SK-N-SH treated with all-trans-retinoic acid at 6 μM for 48 hours (cell line): ENCODE data around the gene KLRC4.
"Not testable (repeated sequence)": the region's sequence is repeated elsewhere in the genome, so short reads cannot be mapped to it uniquely, and the experiment has no call there.

Source experiments
- ATAC-seq: fragments of 200-7000 bp; cut with Tn5 transposase; 3 replicates; pipeline ENCODE4 v1.9.1; 2020; ENCODE audit warnings: mild to moderate bottlenecking, moderate library complexity
- ARNTL ChIP-seq: fragments of 450-650 bp; formaldehyde crosslinking; IDR thresholded peaks from 2 replicates; pipeline ENCODE4 v1.5.0; 2020; ENCODE audit warnings: low read depth, mild to moderate bottlenecking, moderate library complexity, borderline replicate concordance
- BACH2 ChIP-seq: fragments of 250-450 bp; sonication (Bioruptor Pico); IDR thresholded peaks from 2 replicates; pipeline ENCODE4 v1.9.0; 2021; ENCODE audit warnings: mild to moderate bottlenecking, borderline replicate concordance
- CSDC2 ChIP-seq: fragments of 250-450 bp; sonication (Bioruptor Pico); IDR thresholded peaks from 2 replicates; pipeline ENCODE4 v1.5.0; 2020; ENCODE audit warnings: mild to moderate bottlenecking, moderate library complexity
- GLIS3 ChIP-seq: fragments of 250-450 bp; sonication (Bioruptor Pico); IDR thresholded peaks from 2 replicates; pipeline ENCODE4 v1.5.0; 2020; ENCODE audit warnings: mild to moderate bottlenecking, moderate library complexity
- ISL1 ChIP-seq: fragments of 250-450 bp; sonication (Bioruptor Pico); IDR thresholded peaks from 2 replicates; pipeline ENCODE4 v2.1.2; 2022; ENCODE audit warnings: mild to moderate bottlenecking, moderate library complexity
- PPARA ChIP-seq: fragments of 250-450 bp; sonication (Bioruptor Pico); IDR thresholded peaks from 2 replicates; pipeline ENCODE4 v1.5.0; 2020; ENCODE audit warnings: mild to moderate bottlenecking, borderline replicate concordance
- SNAI2 ChIP-seq: fragments of 250-450 bp; sonication (Bioruptor Pico); IDR thresholded peaks from 2 replicates; pipeline ENCODE4 v1.5.0; 2020; ENCODE audit warnings: mild to moderate bottlenecking, moderate library complexity
- TCF4 ChIP-seq: fragments of 250-450 bp; sonication (Bioruptor Pico); IDR thresholded peaks from 2 replicates; pipeline ENCODE4 v1.8.0; 2021; ENCODE audit warnings: mild to moderate bottlenecking, moderate library complexity, borderline replicate concordance
- TOX ChIP-seq: fragments of 250-450 bp; sonication (Bioruptor Pico); IDR thresholded peaks from 2 replicates; pipeline ENCODE4 v1.8.0; 2021; ENCODE audit warnings: mild to moderate bottlenecking, moderate library complexity, borderline replicate concordance
- ZC3H10 ChIP-seq: fragments of 250-450 bp; sonication (Bioruptor Pico); IDR thresholded peaks from 2 replicates; pipeline ENCODE4 v1.5.1; 2021; ENCODE audit warnings: mild to moderate bottlenecking, moderate library complexity
- ZFP3 ChIP-seq: fragments of 250-450 bp; sonication (Bioruptor Pico); IDR thresholded peaks from 2 replicates; pipeline ENCODE4 v1.5.0; 2020; ENCODE audit warnings: mild to moderate bottlenecking, moderate library complexity
- ZFP30 ChIP-seq: fragments of 450-650 bp; formaldehyde crosslinking; IDR thresholded peaks from 2 replicates; pipeline ENCODE4 v1.5.0; 2022; ENCODE audit warnings: mild to moderate bottlenecking, moderate library complexity
- ZNF565 ChIP-seq: fragments of 450-650 bp; formaldehyde crosslinking; conservative IDR thresholded peaks from 2 replicates; pipeline ENCODE4 v1.5.0; 2020; ENCODE audit warnings: low read depth, mild to moderate bottlenecking, moderate library complexity
- ZNF70 ChIP-seq: fragments of 450-650 bp; formaldehyde crosslinking; IDR thresholded peaks from 2 replicates; pipeline ENCODE4 v1.5.0; 2020; ENCODE audit warnings: mild to moderate bottlenecking, moderate library complexity
- ZNF8 ChIP-seq: fragments of 450-650 bp; formaldehyde crosslinking; IDR thresholded peaks from 2 replicates; pipeline ENCODE4 v1.5.0; 2020; ENCODE audit warnings: mild to moderate bottlenecking, moderate library complexity
- TF ChIP-seq, protein P1 (sequence below): fragments of 250-450 bp; sonication (Bioruptor Pico); IDR thresholded peaks from 2 replicates; pipeline ENCODE4 v1.5.1; 2021; ENCODE audit warnings: mild to moderate bottlenecking, moderate library complexity
- TF ChIP-seq, protein P2 (sequence below): fragments of 250-450 bp; sonication (Bioruptor Pico); IDR thresholded peaks from 2 replicates; pipeline ENCODE4 v1.5.1; 2020; ENCODE audit warnings: low read depth, mild to moderate bottlenecking, moderate library complexity
- TF ChIP-seq, protein P3 (sequence below): fragments of 250-450 bp; sonication (Bioruptor Pico); IDR thresholded peaks from 2 replicates; pipeline ENCODE4 v1.8.0; 2020; ENCODE audit warnings: mild to moderate bottlenecking, moderate library complexity, borderline replicate concordance
- TF ChIP-seq, protein P4 (sequence below): fragments of 250-450 bp; sonication (Bioruptor Pico); IDR thresholded peaks from 2 replicates; pipeline ENCODE4 v1.8.0; 2021; ENCODE audit warnings: low read depth, mild to moderate bottlenecking, moderate library complexity, borderline replicate concordance
- TF ChIP-seq, protein P5 (sequence below): fragments of 250-450 bp; sonication (Bioruptor Pico); IDR thresholded peaks from 2 replicates; pipeline ENCODE4 v1.5.0; 2020; ENCODE audit warnings: mild to moderate bottlenecking, moderate library complexity

Gene KLRC4

DNA sequence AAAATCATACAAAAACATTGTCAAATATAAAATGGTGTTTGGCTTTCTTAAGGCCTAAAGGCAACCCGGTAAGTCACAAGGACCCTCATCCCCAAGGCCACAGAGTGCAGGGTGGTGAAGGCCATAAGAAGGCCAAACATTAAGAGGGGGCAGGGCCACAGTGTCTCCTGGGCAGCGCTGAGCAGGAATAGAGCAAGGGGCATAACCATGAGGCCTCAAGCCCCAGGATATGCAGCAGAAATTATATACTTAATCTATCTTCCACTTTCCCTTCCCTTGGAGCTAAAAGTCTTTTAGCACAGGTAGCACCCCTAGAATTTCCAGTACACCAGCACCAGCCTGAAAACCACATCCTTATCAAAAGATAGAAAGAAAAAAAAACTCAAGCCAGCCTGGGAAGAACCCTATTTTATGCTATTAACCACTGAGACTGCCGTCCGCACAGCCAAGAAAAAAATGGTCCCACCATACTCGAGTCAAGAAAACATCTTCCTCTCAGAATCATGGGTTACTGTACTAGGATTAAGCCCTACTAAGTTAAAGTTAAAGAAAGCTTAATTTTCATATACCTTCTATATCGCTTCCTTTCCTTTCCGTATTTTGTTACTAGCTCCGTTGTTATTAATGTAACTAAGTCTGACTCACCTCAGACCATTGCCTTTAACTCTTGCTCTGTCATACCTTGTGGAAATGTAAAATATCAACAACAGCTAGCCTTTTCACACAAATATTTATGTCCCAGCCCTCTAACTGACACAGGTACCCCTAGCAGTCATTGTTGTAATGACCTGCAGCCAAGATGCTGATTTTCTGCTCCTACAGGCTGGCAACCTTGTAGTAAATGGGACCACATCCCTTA, 39.8 kb downstream of the KLRC4 start:
- no peak for ATAC-seq
- no peak for TF ChIP-seq ZNF8 (CRISPR knock-in tag)
- TF ChIP-seq TCF4 (CRISPR knock-in tag): no peak
- TF ChIP-seq PPARA: no peak
- TF ChIP-seq GLIS3: no peak
- no peak for TF ChIP-seq CSDC2 (CRISPR knock-in tag)
- TF ChIP-seq, protein P1, sequence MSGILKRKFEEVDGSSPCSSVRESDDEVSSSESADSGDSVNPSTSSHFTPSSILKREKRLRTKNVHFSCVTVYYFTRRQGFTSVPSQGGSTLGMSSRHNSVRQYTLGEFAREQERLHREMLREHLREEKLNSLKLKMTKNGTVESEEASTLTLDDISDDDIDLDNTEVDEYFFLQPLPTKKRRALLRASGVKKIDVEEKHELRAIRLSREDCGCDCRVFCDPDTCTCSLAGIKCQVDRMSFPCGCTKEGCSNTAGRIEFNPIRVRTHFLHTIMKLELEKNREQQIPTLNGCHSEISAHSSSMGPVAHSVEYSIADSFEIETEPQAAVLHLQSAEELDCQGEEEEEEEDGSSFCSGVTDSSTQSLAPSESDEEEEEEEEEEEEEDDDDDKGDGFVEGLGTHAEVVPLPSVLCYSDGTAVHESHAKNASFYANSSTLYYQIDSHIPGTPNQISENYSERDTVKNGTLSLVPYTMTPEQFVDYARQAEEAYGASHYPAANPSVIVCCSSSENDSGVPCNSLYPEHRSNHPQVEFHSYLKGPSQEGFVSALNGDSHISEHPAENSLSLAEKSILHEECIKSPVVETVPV (CRISPR knock-in tag): no peak
- TF ChIP-seq ZFP3 (CRISPR knock-in tag): no peak
- TF ChIP-seq SNAI2 (CRISPR knock-in tag): no peak
- TF ChIP-seq, protein P2, sequence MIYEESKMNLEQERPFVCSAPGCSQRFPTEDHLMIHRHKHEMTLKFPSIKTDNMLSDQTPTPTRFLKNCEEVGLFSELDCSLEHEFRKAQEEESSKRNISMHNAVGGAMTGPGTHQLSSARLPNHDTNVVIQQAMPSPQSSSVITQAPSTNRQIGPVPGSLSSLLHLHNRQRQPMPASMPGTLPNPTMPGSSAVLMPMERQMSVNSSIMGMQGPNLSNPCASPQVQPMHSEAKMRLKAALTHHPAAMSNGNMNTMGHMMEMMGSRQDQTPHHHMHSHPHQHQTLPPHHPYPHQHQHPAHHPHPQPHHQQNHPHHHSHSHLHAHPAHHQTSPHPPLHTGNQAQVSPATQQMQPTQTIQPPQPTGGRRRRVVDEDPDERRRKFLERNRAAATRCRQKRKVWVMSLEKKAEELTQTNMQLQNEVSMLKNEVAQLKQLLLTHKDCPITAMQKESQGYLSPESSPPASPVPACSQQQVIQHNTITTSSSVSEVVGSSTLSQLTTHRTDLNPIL: no peak
- TF ChIP-seq ZC3H10 (CRISPR knock-in tag): no peak
- no peak for TF ChIP-seq TOX (CRISPR knock-in tag)
- TF ChIP-seq ZNF565 (CRISPR knock-in tag): no peak
- TF ChIP-seq BACH2 (CRISPR knock-in tag): no peak
- TF ChIP-seq ZNF70 (CRISPR knock-in tag): no peak

DNA sequence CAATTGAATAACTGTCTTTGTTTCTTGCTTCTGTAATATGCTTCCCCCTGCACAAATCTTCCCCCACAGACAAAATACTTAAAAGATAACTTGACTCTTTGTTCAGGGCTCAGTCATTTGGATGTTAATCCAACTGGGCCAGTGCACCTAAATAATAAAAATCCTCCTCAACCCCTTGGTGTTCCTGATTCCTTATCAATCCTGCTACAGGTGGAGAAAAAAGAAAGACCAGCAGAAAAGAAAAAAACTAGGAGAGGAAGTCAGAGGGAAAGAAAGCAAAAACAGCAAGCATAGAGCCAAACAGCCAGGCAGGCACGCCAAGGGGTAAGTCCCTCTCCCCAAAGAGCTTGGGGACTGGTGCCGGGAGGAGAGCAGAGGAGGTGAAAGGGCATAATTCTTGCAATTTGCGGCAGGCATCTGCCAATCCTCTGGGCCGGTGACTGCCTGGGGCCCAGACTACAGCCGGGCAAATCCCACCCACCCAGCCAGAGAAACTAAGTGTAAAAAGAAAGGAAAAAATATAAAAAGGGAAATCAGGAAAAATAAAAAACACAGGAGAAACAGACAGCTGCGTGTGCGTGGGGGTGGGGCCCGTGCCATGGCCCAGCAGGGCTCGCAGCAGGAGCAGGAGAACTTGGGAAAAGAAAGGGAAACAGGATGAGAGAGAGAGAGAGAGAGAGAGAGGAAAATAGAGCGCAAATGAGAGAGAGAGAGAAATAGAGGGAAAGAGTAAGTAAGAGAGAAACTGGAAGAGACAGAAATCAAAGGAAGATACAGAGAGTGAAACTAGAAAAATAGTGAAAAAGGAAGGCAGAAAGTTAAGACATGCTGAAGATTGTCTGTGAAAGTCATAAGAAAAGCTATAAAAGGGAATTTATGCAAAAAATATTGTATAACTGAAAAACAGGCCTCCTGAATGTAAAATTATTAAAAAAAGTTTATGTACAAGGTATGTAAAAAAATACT, 41.1 kb downstream of the KLRC4 start:
- TF ChIP-seq, protein P3, sequence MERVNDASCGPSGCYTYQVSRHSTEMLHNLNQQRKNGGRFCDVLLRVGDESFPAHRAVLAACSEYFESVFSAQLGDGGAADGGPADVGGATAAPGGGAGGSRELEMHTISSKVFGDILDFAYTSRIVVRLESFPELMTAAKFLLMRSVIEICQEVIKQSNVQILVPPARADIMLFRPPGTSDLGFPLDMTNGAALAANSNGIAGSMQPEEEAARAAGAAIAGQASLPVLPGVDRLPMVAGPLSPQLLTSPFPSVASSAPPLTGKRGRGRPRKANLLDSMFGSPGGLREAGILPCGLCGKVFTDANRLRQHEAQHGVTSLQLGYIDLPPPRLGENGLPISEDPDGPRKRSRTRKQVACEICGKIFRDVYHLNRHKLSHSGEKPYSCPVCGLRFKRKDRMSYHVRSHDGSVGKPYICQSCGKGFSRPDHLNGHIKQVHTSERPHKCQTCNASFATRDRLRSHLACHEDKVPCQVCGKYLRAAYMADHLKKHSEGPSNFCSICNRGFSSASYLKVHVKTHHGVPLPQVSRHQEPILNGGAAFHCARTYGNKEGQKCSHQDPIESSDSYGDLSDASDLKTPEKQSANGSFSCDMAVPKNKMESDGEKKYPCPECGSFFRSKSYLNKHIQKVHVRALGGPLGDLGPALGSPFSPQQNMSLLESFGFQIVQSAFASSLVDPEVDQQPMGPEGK (CRISPR knock-in tag): no peak
- TF ChIP-seq ZFP30 (CRISPR knock-in tag): no peak
- no peak for TF ChIP-seq SNAI2 (CRISPR knock-in tag)
- no peak for ATAC-seq

DNA sequence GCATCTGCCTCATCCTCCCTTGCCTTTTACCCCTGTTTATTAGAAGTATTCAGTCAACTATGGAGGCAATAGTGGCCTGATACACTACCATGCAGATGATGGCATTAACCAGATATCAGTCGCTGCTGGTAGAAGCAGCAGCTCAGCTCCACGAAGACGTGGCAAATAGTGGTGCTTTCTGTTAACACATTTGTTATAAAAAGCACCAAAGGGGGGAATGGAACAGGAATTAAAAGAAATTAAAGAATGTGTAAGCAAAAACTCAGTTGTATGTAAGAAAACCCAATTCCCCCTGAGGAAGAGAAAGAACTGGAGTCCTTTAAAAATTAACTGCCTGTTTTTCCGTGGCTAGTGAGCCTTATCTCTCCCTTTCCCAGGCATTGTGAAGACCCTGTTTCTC, 41.8 kb downstream of the KLRC4 start:
- not testable (repeated sequence) for ATAC-seq

DNA sequence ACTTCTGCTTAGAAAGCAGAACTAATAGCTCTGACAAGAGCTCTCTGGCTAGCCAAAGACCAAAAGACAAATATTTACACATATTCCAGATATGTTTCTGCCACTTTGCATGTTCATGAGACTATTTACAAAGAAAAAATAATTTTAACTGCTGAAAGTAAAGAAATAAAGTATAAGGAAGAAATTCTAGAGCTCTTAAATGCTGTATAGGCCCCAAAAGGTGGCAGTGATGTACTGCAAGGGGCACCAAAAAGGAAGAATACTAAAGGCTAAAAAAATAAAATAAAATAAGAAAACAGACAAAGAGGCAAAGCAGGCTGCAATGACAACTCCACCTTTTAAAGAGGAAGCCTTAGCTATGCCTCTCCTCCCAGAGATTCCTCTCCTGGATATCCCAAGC, 42.7 kb downstream of the KLRC4 start:
- ATAC-seq: no peak
- TF ChIP-seq ZNF565 (CRISPR knock-in tag): no peak
- TF ChIP-seq, protein P1 (CRISPR knock-in tag): no peak
- TF ChIP-seq ISL1 (CRISPR knock-in tag): no peak
- TF ChIP-seq ZNF8 (CRISPR knock-in tag): no peak
- TF ChIP-seq, protein P4, sequence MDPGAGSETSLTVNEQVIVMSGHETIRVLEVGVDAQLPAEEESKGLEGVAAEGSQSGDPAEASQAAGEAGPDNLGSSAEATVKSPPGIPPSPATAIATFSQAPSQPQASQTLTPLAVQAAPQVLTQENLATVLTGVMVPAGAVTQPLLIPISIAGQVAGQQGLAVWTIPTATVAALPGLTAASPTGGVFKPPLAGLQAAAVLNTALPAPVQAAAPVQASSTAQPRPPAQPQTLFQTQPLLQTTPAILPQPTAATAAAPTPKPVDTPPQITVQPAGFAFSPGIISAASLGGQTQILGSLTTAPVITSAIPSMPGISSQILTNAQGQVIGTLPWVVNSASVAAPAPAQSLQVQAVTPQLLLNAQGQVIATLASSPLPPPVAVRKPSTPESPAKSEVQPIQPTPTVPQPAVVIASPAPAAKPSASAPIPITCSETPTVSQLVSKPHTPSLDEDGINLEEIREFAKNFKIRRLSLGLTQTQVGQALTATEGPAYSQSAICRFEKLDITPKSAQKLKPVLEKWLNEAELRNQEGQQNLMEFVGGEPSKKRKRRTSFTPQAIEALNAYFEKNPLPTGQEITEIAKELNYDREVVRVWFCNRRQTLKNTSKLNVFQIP (CRISPR knock-in tag): no peak
- TF ChIP-seq CSDC2 (CRISPR knock-in tag): no peak
- TF ChIP-seq ARNTL (CRISPR knock-in tag): no peak
- TF ChIP-seq SNAI2 (CRISPR knock-in tag): no peak
- TF ChIP-seq ZNF70 (CRISPR knock-in tag): no peak
- no peak for TF ChIP-seq TOX (CRISPR knock-in tag)
- TF ChIP-seq, protein P2: no peak
- TF ChIP-seq, protein P5, sequence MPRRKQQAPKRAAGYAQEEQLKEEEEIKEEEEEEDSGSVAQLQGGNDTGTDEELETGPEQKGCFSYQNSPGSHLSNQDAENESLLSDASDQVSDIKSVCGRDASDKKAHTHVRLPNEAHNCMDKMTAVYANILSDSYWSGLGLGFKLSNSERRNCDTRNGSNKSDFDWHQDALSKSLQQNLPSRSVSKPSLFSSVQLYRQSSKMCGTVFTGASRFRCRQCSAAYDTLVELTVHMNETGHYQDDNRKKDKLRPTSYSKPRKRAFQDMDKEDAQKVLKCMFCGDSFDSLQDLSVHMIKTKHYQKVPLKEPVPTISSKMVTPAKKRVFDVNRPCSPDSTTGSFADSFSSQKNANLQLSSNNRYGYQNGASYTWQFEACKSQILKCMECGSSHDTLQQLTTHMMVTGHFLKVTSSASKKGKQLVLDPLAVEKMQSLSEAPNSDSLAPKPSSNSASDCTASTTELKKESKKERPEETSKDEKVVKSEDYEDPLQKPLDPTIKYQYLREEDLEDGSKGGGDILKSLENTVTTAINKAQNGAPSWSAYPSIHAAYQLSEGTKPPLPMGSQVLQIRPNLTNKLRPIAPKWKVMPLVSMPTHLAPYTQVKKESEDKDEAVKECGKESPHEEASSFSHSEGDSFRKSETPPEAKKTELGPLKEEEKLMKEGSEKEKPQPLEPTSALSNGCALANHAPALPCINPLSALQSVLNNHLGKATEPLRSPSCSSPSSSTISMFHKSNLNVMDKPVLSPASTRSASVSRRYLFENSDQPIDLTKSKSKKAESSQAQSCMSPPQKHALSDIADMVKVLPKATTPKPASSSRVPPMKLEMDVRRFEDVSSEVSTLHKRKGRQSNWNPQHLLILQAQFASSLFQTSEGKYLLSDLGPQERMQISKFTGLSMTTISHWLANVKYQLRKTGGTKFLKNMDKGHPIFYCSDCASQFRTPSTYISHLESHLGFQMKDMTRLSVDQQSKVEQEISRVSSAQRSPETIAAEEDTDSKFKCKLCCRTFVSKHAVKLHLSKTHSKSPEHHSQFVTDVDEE: no peak
